Small intestine (tissue), 7 donors: Measurements from ENCODE around the gene SLC18A3. TPM values are rescaled to one million over a fixed set of nuclear protein-coding genes. Genes with fewer than 3 reads are reported as not detected.

Source experiments
- DNase-seq, 2 donors: peaks; one replicate each; pipeline versions ENCODE4 v3.0.0 to v3.0.0-alpha.2; 2013
- FAIRE-seq: peaks from 2 replicates; lab custom pipeline; 2012; peaks lifted over from hg19 to GRCh38; lab: Jason Lieb, UNC
- H3K27ac ChIP-seq, 3 donors: one replicate each; pipeline ENCODE4 v1.5.1; 2013; ENCODE audit warnings: low read length in 2 of 3, mild to moderate bottlenecking in 2 of 3, control low read depth in 1 of 3, inconsistent platforms in 1 of 3, low read depth in 1 of 3, moderate library complexity in 1 of 3
- H3K27me3 ChIP-seq, 3 donors: one replicate each; pipeline ENCODE4 v1.6.1; 2013; ENCODE audit warnings: low read length in 3 of 3, inconsistent platforms in 1 of 3; ENCODE audit not compliant: control insufficient read depth in 3 of 3, insufficient read depth in 3 of 3
- H3K36me3 ChIP-seq, 3 donors: one replicate each; pipeline ENCODE4 v1.6.1; 2013; ENCODE audit warnings: low read length in 3 of 3, inconsistent platforms in 1 of 3, low read depth in 1 of 3, mild to moderate bottlenecking in 1 of 3, moderate library complexity in 1 of 3; ENCODE audit not compliant: control insufficient read depth in 3 of 3, insufficient read depth in 2 of 3
- H3K4me1 ChIP-seq, 3 donors: one replicate each; pipeline ENCODE4 v1.6.1; 2013; ENCODE audit warnings: low read length in 2 of 3, inconsistent platforms in 1 of 3, low read depth in 1 of 3, mild to moderate bottlenecking in 1 of 3, moderate library complexity in 1 of 3; ENCODE audit not compliant: control insufficient read depth in 3 of 3, insufficient read depth in 2 of 3
- H3K4me3 ChIP-seq, 3 donors: one replicate each; pipeline ENCODE4 v1.5.1; 2013; ENCODE audit warnings: low read length in 3 of 3, control low read depth in 1 of 3, inconsistent platforms in 1 of 3, low read depth in 1 of 3, mild to moderate bottlenecking in 1 of 3, moderate library complexity in 1 of 3
- H3K9me3 ChIP-seq, 2 donors: one replicate each; pipeline ENCODE4 v1.6.1; 2013; ENCODE audit warnings: low read depth in 1 of 2, low read length in 1 of 2; ENCODE audit not compliant: control insufficient read depth in 2 of 2, insufficient read depth in 1 of 2
- WGBS, 3 donors: extraction: QIAGEN DNeasy Blood & Tissue Kit; methylation state at CpG; one replicate each; pipeline ENCODE4 v1.1.7; 2013; 5-methylcytosine and 5-hydroxymethylcytosine counted together
- polyA plus RNA-seq, 4 donors: library from polyadenylated mRNA; stranded (reverse) in 3 of 4; unstranded in 1 of 4; fragments of 200-250 nt in 3 of 4; fragments of 120-200 nt in 1 of 4; gene quantifications; one replicate each; pipeline versions ENCODE4 v1.2.1 to v1.2.3, GENCODE V29; 2013
- donor health status: healthy with polysubstance abuse.
- donor health status: control.
- donor health status: control.
- donor health status: Bipolar disorder and iron deficiency.
- donor health status: healthy.

The SLC18A3 gene
- polyA plus RNA-seq, 4 donors = 0.07 to 2.7 TPM; not detected in 2

GRCh38 chr10:49598164-49598856, 11.8 kb upstream of the SLC18A3 start:
- 64 to 74% (median 72%) methylated on average over 8 of the region's 8 CpGs for WGBS, 3 donors
- DNase-seq (no peak), FAIRE-seq (no peak)
- H3K4me1 ChIP-seq = no peaks in the 10 kb centered on the region
- H3K27ac ChIP-seq = no peak overlapping the region
- H3K36me3 ChIP-seq = no peaks in the 10 kb centered on the region
- H3K4me3 ChIP-seq = no peak overlapping the region
- H3K27me3 ChIP-seq = peaks cover 0 to 11% (median 2%) of the 10 kb centered on the region in 3 donors
- no peaks in the 10 kb centered on the region for H3K9me3 ChIP-seq

- FAIRE-seq (no peak), DNase-seq (no peak)
- no peak overlapping the region for H3K4me3 ChIP-seq
- no peaks in the 10 kb centered on the region for H3K4me1 ChIP-seq
- H3K27me3 ChIP-seq = peaks cover 0 to 11% (median 4%) of the 10 kb centered on the region in 3 donors
- no peaks in the 10 kb centered on the region for H3K9me3 ChIP-seq
- WGBS, 3 donors = 51 to 60% (median 52%) methylated on average over 4 of the region's 4 CpGs
- no peak overlapping the region for H3K27ac ChIP-seq
- no peaks in the 10 kb centered on the region for H3K36me3 ChIP-seq
Measured at GRCh38 chr10:49598986-49599385, 11.1 kb upstream of the SLC18A3 start.

- H3K4me3 ChIP-seq = no peak overlapping the region
- no peaks in the 10 kb centered on the region for H3K4me1 ChIP-seq
- DNase-seq (no peak), FAIRE-seq (no peak)
- H3K27ac ChIP-seq = no peak overlapping the region
- H3K9me3 ChIP-seq = no peaks in the 10 kb centered on the region
- WGBS, 3 donors = 57 to 67% (median 63%) methylated on average over 3 of the region's 3 CpGs
- peaks cover 0 to 11% (median 4%) of the 10 kb centered on the region in 3 donors for H3K27me3 ChIP-seq
- no peaks in the 10 kb centered on the region for H3K36me3 ChIP-seq
Measured at GRCh38 chr10:49599546-49599945, 10.6 kb upstream of the SLC18A3 start.

- no peaks in the 10 kb centered on the region for H3K4me1 ChIP-seq
- FAIRE-seq (no peak), DNase-seq (no peak)
- H3K27me3 ChIP-seq = peaks cover 0 to 11% (median 4%) of the 10 kb centered on the region in 3 donors
- WGBS, 3 donors = 76 to 86% (median 83%) methylated on average over 8 of the region's 8 CpGs
- H3K4me3 ChIP-seq = no peak overlapping the region
- H3K27ac ChIP-seq = no peak overlapping the region
- no peaks in the 10 kb centered on the region for H3K36me3 ChIP-seq
- H3K9me3 ChIP-seq = no peaks in the 10 kb centered on the region
Measured at GRCh38 chr10:49600046-49600445, 10.1 kb upstream of the SLC18A3 start.

GRCh38 chr10:49600781-49601400, 9.2 kb upstream of the SLC18A3 start:
- 69 to 81% (median 80%) methylated on average over 4 of the region's 4 CpGs for whole genome bisulfite sequencing, 3 donors
- FAIRE-seq (no peak), DNase-seq (no peak)
- peaks cover 0 to 16% (median 4%) of the 10 kb centered on the region in 3 donors for H3K27me3 ChIP-seq
- H3K9me3 ChIP-seq = no peaks in the 10 kb centered on the region
- H3K36me3 ChIP-seq = no peaks in the 10 kb centered on the region
- H3K4me1 ChIP-seq = no peaks in the 10 kb centered on the region
- H3K4me3 ChIP-seq = no peak overlapping the region
- H3K27ac ChIP-seq = no peak overlapping the region

- Histone ChIP-seq H3K36me3 (no peaks in the 10 kb centered on the region), H3K9me3 (no peaks in the 10 kb centered on the region), H3K4me1 (no peaks in the 10 kb centered on the region), H3K4me3 (no peak overlapping the region), H3K27ac (no peak overlapping the region), H3K27me3 (peaks cover 0 to 19% (median 4%) of the 10 kb centered on the region in 3 donors)
- WGBS, 3 donors = 64 to 75% (median 67%) methylated on average over 7 of the region's 7 CpGs
- DNase-seq = no peak
- no peak for FAIRE-seq
Measured at GRCh38 chr10:49601857-49602256, 8.3 kb upstream of the SLC18A3 start.

GRCh38 chr10:49602380-49603023, 7.6 kb upstream of the SLC18A3 start:
- Histone ChIP-seq H3K9me3 (no peaks in the 10 kb centered on the region), H3K27me3 (peaks cover 0 to 24% (median 4%) of the 10 kb centered on the region in 3 donors), H3K36me3 (no peaks in the 10 kb centered on the region), H3K4me1 (no peaks in the 10 kb centered on the region), H3K27ac (no peak overlapping the region), H3K4me3 (no peak overlapping the region)
- DNase-seq = no peak
- FAIRE-seq = no peak
- 51 to 68% (median 56%) methylated on average over 2 of the region's 2 CpGs for WGBS, 3 donors

GRCh38 chr10:49605216-49605938, 4.7 kb upstream of the SLC18A3 start:
- no peak for DNase-seq
- peaks cover 2 to 47% (median 20%) of the 10 kb centered on the region in 3 donors for H3K27me3 ChIP-seq
- no peak for FAIRE-seq
- no peaks in the 10 kb centered on the region for H3K36me3 ChIP-seq
- no peak overlapping the region for H3K27ac ChIP-seq
- 68 to 71% (median 71%) methylated on average over 6 of the region's 6 CpGs for WGBS, 3 donors
- no peaks in the 10 kb centered on the region for H3K9me3 ChIP-seq
- peaks cover 0 to 6% (median 0%) of the 10 kb centered on the region in 3 donors for H3K4me1 ChIP-seq
- no peak overlapping the region for H3K4me3 ChIP-seq
